Uterus (tissue), 4 donors: Measurements from ENCODE around the gene EIPR1. TPM values are rescaled to one million over a fixed set of nuclear protein-coding genes. Genes with fewer than 3 reads are reported as not detected.
"Not testable (repeated sequence)": the region's sequence is repeated elsewhere in the genome, so short reads cannot be mapped to it uniquely, and the experiment has no call there.

Experiments
- DNase-seq, 2 donors: peaks; one replicate each; pipeline ENCODE4 v3.0.0-alpha.2; 2019 to 2020
- H3K27ac ChIP-seq, 2 donors: fragments of 200-600 bp; sonication (generic); 1 replicate in 1 of 2; 2 replicates in 1 of 2; pipeline ENCODE4 v1.5.1; 2016 to 2018
- H3K27me3 ChIP-seq, 2 donors: fragments of 200-600 bp; sonication (generic); one replicate each; pipeline ENCODE4 v1.5.1; 2018 to 2019; ENCODE audit warnings: control low read depth in 1 of 2
- H3K36me3 ChIP-seq, 2 donors: fragments of 200-600 bp; sonication (generic); one replicate each; pipeline ENCODE4 v1.5.1; 2019; ENCODE audit warnings: control low read depth in 1 of 2
- H3K4me1 ChIP-seq, 2 donors: fragments of 200-600 bp; sonication (generic); one replicate each; pipeline ENCODE4 v1.5.1; 2018 to 2019; ENCODE audit warnings: control low read depth in 1 of 2
- H3K4me3 ChIP-seq, 2 donors: fragments of 200-600 bp; sonication (generic); 1 replicate in 1 of 2; 2 replicates in 1 of 2; pipeline ENCODE4 v1.5.1; 2018 to 2019; ENCODE audit warnings: mild to moderate bottlenecking in 1 of 2
- H3K9me3 ChIP-seq, 2 donors: fragments of 200-600 bp; sonication (generic); one replicate each; pipeline ENCODE4 v1.5.1; 2019; ENCODE audit warnings: control low read depth in 1 of 2
- POLR2A ChIP-seq, 2 donors: fragments of 450-650 bp; IDR thresholded peaks; one replicate each; pipeline ENCODE4 v1.6.1; 2016; ENCODE audit warnings: antibody characterized with exemption in 2 of 2, mild to moderate bottlenecking in 1 of 2, moderate library complexity in 1 of 2
- intact Hi-C: fragments of 100-400 bp; cut with DNase I; formaldehyde crosslinking; loops from one replicate; pipeline ENCODE4 v1.15.1; 2023; ENCODE audit warnings: low total_unique reads
- total RNA-seq, 4 donors: library from RNA; depleted of rRNA in 3 of 4; stranded (reverse); fragments of >200 nt in 3 of 4; gene quantifications; one replicate each; pipeline versions ENCODE4 v1.1.0 to v1.2.4, GENCODE V29; 2014 to 2023
- TF ChIP-seq, protein P1 (sequence below), 4 experiments: fragments of 200-600 bp in 2 of 4; fragments of 450-650 bp in 2 of 4; sonication (generic) in 2 of 4; IDR thresholded peaks; one replicate each; pipeline ENCODE4 v1.5.1; 2016 to 2019; ENCODE audit warnings: antibody characterized with exemption in 4 of 4, mild to moderate bottlenecking in 2 of 4, moderate library complexity in 1 of 4
- donor health status: DM: yes; HTN: yes; CAD: no.

EIPR1 gene
- total RNA-seq, 4 donors from 2014 or later, result 0.59 to 28.9 (median 20.4) TPM

DNA sequence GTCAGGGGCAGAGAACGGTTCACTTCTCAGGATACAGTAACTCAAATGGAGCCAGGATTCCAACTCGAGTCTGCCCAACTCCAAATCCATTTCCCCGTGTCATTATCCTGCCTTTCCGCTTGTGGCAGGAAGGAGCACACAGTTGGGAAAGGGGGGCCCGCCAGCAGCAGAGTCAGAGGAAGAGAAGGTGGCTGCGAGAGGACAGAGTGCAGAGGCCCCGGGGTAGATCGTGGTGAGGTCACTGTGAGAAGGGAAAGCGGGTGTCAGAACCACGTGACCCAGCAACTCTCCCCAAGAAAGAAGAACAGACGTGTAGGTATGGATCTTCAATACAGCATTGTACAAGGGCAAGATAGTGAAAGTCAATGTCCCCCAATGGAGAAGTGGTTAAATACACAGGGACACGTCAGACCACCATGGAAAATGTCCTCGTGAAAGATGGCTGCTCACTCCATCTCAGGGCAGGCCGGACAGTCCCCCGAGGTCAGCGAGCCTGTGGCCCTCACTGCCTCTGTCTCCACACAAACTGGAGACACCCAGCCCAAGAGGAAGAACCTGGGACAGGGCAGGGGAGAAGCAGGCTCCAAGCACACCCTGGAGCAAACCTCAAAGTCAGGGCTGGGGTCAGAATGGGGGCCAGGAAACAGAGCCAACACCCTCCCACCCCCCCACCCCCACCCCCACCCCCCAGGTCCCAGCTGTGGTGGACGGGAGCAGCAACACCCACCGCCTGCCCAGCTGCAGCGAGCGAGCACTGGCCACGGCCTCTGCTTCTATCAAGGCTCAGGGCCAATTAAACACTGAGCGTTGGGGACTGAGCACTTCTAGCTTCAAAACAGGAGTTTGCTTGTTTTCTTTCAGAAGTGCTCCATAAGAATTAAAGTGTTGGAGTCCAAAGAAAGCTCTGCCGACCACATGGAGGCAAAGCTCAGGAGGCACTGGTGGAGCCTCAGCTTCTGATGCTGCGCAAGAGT lies 92.7 kb downstream of the EIPR1 start:
- Histone ChIP-seq H3K4me3 (no peak overlapping the region), H3K27me3 (no peaks in the 10 kb centered on the region), H3K4me1 (peaks cover 0 to 5% of the 10 kb centered on the region in 2 donors), H3K36me3 (no peaks in the 10 kb centered on the region), H3K27ac (no peak overlapping the region), H3K9me3 (no peaks in the 10 kb centered on the region)
- intact Hi-C loops, result no loop called here
- TF ChIP-seq, protein P1, sequence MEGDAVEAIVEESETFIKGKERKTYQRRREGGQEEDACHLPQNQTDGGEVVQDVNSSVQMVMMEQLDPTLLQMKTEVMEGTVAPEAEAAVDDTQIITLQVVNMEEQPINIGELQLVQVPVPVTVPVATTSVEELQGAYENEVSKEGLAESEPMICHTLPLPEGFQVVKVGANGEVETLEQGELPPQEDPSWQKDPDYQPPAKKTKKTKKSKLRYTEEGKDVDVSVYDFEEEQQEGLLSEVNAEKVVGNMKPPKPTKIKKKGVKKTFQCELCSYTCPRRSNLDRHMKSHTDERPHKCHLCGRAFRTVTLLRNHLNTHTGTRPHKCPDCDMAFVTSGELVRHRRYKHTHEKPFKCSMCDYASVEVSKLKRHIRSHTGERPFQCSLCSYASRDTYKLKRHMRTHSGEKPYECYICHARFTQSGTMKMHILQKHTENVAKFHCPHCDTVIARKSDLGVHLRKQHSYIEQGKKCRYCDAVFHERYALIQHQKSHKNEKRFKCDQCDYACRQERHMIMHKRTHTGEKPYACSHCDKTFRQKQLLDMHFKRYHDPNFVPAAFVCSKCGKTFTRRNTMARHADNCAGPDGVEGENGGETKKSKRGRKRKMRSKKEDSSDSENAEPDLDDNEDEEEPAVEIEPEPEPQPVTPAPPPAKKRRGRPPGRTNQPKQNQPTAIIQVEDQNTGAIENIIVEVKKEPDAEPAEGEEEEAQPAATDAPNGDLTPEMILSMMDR (IDR thresholded peaks at IDR 0.05), result no peak
- no peak for TF ChIP-seq POLR2A (IDR thresholded peaks at IDR 0.05)
- DNase-seq, result no peak

DNA sequence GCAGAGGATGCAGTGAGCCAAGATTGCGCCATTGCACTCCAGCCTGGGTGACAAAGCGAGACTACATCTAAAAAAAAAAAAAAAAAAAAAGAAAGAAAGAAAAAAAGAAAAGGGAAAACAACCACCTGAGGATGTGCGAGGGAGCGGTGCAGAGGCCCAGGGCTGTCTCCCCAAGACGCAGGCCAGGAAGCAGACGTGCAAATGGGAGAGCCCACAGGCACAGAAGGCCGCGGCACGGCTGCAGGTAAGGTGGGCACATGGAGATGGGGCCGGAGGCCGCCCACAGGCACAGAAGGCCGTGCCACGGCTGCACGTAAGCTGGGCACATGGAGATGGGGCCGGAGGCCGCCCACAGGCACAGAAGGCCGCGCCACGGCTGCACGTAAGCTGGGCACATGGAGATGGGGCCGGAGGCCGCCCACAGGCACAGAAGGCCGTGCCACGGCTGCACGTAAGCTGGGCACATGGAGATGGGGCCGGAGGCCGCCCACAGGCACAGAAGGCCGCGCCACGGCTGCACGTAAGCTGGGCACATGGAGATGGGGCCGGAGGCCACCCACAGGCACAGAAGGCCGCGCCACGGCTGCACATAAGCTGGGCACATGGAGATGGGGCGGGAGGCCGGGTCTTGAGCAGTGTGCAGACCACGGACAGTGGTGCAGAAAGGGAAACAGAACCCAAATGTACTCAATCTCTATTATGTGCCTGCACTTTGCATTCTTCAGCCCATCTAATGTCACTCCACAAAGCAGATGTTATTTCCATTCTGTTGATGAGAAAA lies 93.6 kb downstream of the EIPR1 start:
- intact Hi-C loops, H3K27ac ChIP-seq, H3K9me3 ChIP-seq, H3K27me3 ChIP-seq, DNase-seq, H3K4me3 ChIP-seq, H3K4me1 ChIP-seq, H3K36me3 ChIP-seq: not testable (repeated sequence)

DNA sequence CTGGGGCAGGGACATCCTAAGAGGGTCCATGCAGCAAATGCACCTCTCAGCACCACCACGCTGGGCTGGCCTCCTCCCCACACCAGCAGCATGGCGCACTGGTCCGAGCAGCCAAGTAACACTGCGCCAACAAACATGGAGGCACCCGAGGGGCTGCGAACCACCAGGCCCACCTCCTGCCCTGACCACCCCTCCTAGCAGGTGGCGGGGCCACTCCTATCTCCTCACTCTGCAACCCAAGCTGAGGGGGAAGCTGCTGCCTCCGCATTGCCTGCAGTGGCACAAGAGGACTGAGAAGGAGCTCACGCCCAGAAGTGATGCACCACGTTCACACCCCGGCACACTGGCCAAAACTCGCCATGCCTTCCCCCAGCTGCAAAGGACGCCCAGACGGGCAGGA lies 94.4 kb downstream of the EIPR1 start:
- Histone ChIP-seq H3K27ac (no peak overlapping the region), H3K4me3 (no peak overlapping the region), H3K4me1 (peaks cover 0 to 5% of the 10 kb centered on the region in 2 donors), H3K36me3 (no peaks in the 10 kb centered on the region), H3K27me3 (no peaks in the 10 kb centered on the region), H3K9me3 (no peaks in the 10 kb centered on the region)
- intact Hi-C loops, result no loop called here
- no peak for DNase-seq
- TF ChIP-seq, protein P1 (IDR thresholded peaks at IDR 0.05), result no peak
- no peak for TF ChIP-seq POLR2A (IDR thresholded peaks at IDR 0.05)

DNA sequence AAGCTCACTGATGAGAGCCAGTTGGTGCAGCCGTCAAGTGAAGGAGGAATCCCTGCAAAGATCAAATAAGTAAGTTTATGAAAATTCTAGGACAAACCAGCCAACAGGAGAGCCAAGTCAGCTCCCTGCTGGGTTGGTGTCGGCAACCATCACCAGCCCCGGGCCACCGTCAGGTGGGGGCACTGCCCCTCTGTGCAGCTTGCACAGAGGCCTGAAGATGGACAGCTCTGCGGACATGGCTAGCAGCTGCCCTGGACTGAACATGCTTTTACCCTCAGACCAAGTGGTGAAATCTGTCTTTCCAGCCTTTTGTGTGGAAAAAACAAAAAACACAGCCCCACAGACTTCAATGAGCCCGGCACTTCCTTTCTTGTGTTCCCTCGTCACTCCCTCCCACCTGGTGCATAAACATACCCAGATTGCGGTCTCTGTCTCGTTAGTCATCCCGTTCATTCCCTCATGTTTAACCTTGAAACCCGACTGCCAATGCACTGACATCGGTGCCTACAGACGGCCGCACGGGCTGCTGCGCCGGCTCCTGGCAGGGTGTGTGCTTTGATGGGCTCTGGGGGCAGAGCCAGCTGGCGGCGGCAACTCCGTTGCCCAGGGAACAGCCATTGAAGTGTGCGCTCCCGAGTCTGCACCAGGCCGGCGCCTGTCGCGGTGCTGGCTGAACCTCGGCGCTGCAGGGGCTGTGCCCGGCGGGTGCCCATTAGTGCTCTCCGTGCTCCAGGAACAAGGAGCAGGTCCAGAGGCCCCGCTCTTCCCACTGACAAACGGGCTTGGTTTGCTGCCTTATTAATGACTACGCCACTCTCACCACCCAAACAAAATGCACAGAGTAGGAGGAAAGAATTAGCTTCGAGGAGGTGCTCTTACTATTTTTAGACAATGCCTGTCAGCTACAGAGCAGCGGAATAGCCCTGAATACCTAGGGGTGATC lies 95.3 kb downstream of the EIPR1 start:
- H3K4me1 ChIP-seq, result peaks cover 0 to 5% of the 10 kb centered on the region in 2 donors
- no peak overlapping the region for H3K27ac ChIP-seq
- intact Hi-C loops, result no loop called here
- H3K27me3 ChIP-seq, result no peaks in the 10 kb centered on the region
- no peaks in the 10 kb centered on the region for H3K36me3 ChIP-seq
- no peak overlapping the region for H3K4me3 ChIP-seq
- no peaks in the 10 kb centered on the region for H3K9me3 ChIP-seq
- TF ChIP-seq, protein P1 (IDR thresholded peaks at IDR 0.05), result no peak
- no peak for TF ChIP-seq POLR2A (IDR thresholded peaks at IDR 0.05)
- DNase-seq, result no peak
